GM19023 (cell line): ENCODE data around the gene ADCY7.

ENCODE experiments used
- ATAC-seq: cut with Tn5 transposase; IDR thresholded peaks from one replicate; pipeline ENCODE4 v1.9.1; 2021; ENCODE audit warnings: mild to moderate bottlenecking, moderate library complexity; ENCODE audit not compliant: unreplicated experiment

Gene ADCY7

DNA sequence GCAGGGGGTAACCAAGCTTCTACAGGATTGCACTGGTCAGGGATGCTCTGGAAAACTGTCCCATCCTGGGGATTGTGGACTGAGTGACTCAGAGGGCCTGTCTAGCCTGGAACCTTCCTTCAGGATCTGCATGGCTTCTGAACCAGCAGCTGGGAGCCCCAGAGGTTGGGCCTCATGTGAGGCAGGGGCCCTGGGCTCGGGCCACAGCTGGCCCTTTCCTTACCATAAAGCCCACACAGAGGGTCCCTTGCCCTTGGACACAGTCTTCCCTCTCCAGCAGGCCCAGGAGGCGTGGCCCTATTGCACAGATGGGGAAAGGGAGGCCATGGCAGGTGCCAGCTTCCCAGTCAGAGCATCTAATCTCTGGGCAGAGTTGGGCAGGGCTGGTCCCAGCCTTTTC, 30.5 kb downstream of the ADCY7 start:
- no peak for ATAC-seq

DNA sequence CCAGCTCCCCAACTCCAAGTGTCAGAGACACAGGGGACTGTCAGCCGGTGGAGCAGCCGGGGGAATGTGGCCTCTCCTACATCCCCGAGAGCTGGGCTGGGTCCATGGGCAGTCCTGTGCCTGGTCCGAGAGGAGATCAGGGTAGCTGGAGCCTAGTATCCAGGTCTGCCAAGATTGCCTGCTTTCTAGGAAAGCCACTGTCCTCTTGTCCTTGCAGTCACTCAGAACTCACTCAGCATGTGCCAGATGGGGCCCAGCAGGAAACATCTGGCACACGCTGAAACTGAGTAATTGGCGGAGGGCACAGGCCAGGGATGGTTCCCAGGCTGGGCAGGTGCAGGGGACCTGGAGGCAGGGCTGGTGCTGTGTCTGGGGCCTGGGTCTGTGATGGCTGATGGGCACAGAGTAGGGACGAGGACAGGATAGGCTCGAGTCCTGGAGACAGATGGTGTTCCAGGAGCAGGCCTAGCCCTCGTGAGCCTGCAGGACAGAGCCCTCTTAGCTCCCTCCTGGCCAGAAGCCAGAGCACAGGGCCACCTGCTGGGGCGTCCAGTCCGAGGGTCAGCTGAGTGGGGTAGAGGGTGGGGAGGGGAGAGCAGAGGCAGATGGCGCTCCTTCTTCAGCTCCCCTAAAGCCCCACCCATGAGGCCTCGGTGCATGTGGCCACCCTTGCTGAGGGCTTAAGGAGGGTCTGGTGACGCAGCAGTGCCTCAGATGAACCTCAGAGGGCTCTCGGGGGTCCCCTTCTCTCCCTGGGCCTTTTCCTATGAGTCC, 31.1 kb downstream of the ADCY7 start:
- no peak for ATAC-seq

DNA sequence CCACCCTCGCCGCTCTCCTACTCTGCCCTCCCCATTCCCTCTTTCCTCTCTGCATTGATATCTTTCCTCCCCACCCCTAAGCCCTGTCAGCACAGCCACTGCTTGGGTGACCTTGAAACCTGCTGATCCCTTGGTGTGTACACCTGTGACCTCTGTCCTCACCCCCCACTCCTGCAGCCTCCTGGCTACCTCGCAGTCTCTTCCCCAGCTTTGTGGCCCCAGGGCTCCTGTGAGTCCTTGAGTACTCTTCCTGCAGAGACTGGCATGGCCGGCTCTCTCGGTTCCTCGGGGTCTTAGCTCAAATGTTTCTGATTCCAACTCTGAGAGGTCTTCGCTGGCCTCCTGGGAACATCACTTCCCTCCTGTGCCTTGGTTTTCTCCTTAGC, 31.7 kb downstream of the ADCY7 start:
- no peak for ATAC-seq

DNA sequence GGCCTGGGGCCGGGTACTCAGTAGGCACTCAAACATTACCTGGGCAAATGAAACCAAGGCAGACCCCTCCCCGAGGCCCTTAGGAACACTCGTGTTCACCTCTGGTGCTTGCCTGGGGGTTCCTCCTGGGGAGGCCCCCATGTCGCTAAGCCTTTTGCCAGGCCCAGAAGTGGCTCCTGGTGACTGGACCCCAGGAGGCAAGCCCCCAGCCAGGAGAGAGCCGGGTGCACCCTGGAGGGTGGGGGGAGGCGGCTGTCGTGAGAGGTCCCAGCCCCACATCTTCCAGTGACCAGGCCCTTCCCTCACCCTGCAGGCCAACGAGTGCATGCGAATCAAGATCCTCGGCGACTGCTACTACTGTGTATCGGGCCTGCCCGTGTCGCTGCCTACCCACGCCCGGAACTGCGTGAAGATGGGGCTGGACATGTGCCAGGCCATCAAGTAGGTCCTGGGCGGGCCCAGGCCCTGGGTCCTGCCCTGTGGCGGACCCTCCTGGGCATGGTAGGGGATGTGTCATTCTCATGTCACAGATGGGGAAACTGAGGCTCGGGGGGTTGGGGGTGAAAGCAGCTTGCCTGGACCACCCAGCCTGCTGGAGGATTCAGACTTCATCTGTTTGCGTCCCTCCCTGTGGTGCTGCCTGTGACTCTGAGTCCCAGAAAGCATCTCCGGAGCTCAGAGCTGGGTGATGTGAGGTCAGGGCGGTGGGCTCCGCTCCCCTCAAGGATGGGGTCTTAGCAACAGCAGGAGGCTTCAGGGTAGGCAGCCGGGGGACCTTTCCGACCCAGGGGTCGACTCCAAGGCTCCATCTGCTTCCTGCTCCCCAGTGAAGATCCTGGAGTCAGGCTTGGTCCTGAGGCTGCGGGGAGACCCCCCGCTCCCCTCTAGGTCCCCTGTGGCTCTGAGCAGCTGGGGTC, 32.5 kb downstream of the ADCY7 start:
- no peak for ATAC-seq

DNA sequence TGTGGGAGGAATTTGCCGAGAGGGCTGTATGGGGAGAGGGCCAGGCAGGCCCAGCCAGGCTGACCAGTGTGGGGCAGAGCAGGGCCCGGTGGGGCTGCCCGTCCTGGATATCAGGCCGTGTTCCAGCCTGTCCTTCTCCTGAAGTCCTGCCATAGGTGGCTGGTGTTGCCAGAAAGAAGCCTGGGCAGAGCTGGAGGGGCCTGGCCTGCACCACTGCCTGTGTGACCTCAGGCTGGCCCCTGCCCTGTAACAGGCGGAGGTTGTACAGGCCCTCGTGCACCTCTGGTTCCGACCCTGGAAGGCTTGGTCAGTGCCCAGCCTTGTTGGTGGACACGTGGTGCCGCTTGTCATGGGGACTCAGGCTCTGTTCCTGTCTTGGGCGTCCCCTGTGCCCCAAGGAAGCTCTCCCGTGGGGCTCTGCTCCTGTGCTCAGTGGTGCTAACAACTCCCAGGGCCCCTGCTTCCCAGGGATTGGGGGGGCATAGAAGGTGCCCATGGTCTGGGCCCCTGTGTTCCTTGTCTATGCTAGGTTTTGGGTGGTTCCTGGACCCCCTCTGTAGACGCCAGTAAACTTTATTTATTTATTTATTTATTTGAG, 33.3 kb downstream of the ADCY7 start:
- no peak for ATAC-seq

DNA sequence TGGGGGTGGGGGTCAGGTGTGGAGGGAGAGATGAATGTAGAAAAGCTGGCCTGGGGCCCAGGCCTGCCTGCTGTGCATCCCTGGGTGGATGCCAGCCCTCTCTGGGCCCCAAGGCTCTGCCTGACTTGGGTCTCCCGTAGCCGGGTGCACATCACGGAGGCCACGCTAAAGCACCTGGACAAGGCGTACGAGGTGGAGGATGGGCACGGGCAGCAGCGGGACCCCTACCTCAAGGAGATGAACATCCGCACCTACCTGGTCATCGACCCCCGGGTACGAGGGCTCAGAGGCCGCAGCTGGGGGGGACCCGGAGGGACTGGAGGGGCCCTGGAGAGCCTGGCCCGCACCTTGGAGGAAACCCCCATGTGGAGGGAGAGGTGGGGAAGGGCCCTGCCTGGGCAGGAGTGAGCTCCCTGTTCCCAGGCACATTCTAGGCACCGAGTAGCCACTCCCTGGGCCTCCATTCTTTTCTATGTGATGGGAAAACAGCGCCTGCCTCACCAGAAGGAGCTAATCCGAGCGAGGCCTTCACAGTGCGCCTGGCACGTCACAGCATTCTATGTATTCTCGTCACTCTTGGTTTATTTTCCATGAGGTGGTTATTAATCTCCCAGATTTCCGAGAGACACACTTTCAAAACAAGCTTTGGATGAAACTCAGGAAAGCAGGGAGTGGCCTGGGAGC, 34.7 kb downstream of the ADCY7 start:
- no peak for ATAC-seq

DNA sequence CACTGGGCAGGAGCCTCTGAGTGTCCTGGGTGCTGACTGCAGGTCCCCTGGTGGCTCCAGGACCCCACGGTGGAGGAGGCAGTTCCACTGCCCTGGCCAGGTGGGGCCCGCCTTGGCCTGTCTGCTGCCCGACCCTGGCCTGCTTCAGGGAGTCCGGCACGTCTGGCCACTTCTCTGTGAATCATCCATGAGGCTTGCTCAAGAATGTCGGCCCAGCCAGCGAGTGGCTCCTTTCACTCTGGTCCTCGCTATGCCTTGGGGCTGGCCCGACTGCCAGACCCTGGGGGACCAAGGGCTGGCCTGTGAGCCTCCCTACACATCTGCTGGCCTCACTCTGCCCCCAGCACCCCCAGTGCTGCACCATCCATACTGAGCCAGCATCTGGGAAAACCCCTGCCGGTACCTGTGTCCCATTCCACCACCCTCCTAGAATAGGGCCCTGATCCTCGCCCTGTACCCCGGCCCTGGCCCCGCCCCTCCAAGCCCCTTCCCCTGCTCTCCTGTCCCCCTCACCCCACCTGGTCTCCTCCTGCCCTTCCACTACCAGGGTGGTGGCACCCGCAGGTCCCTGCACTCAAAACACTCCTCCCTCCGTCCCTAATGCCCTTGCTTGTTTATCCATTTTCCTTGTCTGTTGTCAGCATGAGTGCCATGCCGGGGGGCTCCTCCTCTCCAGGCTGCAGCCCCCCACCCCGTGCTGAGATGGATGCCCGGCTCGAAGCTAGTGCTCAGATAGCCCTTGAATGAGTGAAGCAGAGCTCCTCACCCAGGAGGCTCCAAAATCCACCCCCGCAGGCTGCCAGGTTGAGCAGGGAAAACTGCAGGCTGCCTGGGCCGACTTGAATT, 35.5 kb downstream of the ADCY7 start:
- ATAC-seq: no peak

DNA sequence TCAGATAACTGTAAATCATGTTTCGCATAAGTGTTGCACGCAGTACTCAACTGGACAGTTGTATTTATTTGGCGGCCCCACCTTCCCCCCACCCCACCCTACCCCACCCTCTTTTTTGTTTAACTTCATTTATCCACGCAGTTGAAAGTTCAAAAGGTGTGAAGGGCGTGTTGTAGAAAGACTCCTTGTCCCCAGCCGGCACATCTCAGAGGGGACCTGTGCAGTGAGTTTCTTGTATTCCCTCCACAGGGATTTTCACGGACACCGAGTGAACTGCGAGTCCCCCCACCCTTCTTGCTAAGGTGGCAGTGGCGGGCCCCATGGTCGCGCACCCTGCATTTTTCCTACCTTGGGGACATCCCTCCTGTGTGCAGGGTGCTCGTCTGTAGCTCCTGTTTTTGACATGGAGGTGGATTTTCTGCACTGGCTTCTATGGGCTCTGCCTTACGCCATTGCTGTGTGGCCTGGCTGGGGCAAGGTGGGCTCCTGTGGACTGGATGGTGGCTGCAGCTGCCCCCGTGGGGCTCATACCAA, 36.2 kb downstream of the ADCY7 start:
- no peak for ATAC-seq

DNA sequence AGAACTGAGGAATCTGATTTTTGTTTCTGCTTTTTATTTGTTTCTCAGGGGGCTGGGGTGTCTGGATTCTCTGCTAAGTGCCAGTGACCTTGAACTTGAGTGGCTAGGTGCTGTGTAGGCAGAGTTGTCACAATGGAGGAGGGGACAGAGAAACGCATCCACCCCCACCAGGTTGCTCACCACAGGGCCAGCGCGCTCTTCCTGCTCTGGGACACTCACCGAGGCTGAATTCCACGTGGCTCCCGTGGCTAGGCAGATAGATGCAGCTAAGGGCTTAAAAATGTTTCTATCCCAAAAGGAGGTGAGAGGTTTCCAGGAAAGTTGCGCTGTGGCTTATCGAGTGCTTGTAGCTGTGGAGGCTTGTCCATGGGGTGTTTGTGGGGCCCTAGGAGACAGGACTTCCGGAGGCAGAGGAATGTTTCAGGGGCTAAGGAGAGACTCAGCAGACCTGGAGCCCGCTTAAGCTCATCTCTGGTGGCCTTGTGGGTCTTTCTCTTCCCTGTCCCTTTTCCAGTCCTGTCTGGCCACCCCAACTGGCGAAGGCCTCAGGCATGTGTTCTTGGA, 36.8 kb downstream of the ADCY7 start:
- ATAC-seq: no peak

DNA sequence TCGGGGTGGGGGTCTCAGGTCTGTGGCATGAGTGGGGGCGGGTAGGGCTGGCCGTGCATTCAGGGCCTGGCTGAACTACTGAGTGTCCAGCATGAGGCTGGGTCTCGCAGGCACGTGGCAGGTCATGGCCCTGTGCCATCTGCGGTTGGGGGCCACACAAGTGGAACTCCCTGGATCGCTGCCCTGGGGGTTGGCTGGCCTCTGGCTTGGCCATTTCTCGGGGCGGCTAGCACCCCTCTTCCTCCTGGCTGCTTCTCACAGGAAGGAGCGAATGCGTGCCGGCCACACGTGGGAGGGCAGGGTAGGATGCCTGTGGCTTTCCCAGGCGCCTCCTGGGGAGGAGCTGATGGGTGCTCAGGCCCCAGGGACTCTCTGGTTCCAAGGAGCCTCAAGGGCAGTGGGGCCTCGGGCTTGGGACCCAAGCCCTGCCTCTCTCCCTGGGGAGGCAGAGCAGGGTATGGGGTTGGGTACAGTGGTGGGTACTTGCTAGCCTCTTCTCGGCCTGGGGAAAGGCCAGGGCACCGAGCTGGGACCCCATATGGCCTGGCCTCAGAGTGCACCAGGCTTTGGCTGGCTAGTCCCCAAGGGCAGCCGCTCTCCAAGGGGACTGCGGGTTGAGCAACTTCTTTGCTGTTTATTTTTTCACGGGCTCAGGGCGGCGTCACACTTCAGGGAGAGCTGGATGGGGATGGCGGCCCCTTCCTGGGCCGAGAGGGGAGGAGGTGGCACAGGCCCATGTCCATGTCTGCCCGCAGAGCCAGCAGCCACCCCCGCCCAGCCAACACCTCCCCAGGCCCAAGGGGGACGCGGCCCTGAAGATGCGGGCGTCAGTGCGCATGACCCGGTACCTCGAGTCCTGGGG, 37.5 kb downstream of the ADCY7 start:
- ATAC-seq: no peak

DNA sequence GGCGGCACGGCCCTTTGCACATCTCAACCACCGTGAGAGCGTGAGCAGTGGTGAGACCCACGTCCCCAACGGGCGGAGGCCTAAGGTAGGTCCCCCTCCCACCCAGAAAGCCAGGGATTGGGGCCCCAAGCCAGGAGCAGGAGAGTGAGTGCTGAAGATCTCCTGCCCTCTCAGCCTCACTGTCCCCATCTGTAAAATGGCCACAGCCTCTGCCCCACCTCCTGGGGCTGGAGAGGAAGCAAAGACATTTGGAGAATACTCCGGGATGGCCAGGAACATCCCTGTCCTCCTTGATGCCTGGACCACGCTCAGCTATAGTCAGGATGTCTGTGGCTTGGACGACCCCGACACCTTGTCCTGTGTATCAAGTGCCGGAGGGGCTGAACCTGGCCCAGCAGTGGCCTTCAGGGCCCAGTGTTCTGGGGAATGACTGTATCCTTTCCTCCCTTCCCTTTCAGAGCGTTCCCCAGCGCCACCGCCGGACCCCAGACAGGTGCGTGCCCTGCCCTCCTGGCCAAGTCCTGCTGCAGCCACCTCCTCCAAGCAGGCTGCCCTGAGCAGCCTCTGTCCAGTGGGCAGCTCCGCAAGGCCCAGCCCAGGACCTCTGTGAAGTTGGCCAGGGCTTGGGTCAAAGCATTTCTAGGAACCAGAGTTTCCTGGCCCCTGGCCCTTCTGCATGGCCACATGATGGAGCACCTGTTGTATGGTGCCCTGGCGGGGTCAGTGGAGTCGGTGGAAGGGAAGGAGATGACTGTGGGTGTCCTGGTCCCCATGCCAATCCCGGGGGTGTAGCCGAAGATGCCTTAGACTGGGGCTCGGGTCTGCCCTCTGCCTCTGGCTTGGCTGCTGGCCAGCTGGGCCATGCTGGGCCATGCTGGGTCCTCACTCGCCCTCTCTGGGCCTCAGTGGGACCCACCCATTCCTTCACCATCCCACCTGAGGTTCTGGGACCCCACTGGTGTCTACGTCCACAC, 38.4 kb downstream of the ADCY7 start:
- ATAC-seq: no peak

DNA sequence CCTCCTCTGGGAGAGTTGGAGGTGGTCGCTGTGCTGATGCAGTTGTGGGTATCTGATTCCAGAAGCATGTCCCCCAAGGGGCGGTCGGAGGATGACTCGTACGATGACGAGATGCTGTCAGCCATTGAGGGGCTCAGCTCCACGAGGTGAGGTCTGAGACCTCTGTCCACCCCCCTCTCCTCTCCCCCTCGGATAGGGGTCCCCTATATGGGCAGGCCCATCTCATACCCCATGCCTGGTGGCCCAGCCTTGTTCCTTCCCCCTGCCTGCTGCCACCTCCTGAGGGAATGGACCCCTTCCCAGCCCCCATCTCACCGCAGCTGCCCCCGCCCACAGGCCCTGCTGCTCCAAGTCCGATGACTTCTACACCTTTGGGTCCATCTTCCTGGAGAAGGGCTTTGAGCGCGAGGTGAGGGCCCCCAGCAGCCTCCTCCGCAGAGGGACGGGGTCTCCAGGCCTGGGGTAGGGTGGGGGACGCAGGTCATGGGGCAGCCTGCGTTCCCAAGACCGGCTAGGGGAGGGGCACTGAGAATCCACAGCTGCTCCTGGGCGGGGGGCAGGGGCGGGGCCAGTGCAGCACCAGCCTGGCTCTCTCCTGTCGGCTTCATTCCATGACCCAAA, 39.2 kb downstream of the ADCY7 start:
- no peak for ATAC-seq

DNA sequence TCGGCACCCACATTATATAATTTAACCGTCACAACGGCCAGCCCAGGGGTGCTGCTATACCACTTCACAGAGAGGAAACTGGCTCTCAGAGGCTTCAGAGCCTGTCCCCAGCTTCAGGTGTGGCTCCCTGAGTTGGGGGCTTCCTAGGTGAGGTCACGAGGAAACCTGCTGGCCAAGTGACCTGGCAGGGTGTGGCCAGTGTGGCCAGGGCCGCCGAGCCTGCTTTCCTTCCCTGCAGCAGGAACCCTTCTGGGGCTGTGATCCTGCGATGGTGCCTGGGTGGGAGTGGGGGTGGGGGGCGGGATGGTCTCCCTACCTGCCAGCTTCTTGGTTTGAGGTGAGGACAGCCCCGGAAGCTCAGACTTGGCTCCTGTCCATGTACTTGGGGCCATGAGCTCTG, 39.9 kb downstream of the ADCY7 start:
- ATAC-seq: no peak

DNA sequence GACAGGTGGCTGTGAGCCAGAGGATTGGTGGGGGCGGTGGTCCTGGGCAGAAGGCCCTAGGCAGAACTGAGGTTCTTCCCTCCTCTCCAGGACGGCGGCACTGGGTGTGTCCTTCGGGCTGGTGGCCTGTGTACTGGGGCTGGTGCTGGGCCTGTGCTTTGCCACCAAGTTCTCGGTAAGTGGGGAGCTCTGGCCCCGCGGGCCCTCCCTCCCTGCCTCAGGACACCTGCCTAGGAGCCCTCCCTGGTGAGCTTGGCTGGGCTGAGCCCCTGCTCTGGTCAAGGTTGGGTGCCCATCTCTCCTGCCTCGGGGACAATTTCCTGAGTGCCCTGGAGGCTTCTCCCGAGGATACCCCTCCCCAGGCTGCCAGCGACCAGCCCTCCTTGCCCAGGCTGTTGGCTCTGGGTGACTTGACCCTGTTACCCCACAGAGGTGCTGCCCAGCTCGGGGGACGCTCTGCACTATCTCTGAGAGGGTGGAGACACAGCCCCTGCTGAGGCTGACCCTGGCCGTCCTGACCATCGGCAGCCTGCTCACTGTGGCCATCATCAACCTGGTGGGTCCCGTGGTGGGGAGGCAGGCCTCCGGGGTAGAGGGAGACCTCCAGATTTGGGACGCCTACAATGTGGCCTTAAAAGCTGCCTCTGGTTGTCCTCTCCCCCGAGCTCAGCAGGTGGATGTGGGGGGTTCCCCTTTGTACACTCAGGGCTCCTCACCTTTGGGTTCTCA, 42.0 kb downstream of the ADCY7 start:
- ATAC-seq: no peak

DNA sequence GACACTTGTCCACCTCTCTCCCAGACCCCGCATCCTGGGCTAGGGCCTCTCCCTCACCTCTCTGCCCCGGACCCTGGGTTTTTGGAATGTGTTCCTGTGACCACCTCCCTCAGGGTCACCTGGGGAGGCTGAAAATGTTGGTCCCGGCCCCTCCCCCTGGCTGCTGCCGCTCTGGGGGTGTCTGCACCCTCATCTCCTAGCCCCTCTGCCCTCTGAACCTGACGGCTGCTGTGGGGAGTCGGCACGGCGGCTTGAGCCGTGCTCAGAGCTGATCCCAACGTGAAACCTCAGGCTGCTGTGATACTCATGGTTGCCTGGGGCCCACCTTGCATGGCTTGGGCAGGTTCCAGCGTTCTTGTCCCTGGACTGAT, 42.8 kb downstream of the ADCY7 start:
- ATAC-seq: no peak

DNA sequence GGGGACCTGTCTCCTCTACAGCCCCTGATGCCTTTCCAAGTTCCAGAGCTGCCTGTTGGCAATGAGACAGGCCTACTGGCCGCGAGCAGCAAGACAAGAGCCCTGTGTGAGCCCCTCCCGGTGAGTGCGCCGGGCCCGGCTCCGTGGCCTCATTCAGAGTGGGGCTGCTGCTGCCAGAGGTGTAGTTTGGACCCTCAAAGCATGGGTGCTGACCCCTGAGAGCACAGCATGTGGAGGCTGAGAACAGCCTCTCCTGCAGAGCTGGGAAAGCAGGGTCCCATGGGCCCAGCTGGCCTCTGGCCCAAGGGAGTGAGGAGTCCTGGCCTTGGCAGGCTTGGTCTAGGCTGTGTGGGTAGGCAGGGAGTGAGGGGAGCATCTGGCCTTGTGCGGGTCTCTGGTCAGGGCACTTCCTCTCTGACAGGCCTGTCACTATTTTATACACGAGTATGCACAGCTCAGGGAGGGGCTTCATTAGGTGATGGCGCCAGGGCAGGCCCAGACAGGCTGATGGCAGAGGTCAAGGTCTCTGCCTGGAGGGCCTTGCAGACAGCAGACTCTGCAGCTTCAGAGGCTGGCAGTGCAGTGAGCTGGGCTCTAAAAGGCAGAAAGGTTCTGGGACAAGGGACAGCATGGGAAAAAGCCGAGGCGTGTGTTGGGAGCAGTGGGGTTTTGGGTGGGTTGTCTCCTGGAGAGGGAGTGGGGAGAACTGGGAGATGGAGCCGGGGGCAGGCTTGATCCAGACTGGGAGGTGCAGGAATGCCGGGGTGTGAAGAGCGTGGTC, 43.4 kb downstream of the ADCY7 start:
- no peak for ATAC-seq
